Neural cell (in vitro differentiated cells): ENCODE data around the gene LAMTOR1. TPM values are rescaled to one million over a fixed set of nuclear protein-coding genes. Genes with fewer than 3 reads are reported as not detected.

Experiments used
- H2AFZ ChIP-seq: fragments of 200-600, 300-800 bp; sonication (generic), shearing (Covaris generic); 2 replicates; pipeline ENCODE4 v1.6.0; 2014; ENCODE audit warnings: low read depth, mild to moderate bottlenecking, antibody characterized with exemption, low read length, moderate library complexity
- H3F3A ChIP-seq: fragments of 200-600 bp; shearing (Covaris generic); 2 replicates; pipeline ENCODE4 v1.6.1; 2016; ENCODE audit warnings: mild to moderate bottlenecking, moderate library complexity, mixed read lengths, antibody characterized with exemption, low read length; ENCODE audit not compliant: insufficient read depth, poor library complexity, severe bottlenecking
- H3K27ac ChIP-seq: fragments of 200-600, 300-800 bp; sonication (generic), shearing (Covaris generic); 2 replicates; pipeline ENCODE4 v1.5.1; 2014; ENCODE audit warnings: mild to moderate bottlenecking, low read length, moderate library complexity
- H3K27me3 ChIP-seq: fragments of 300-800, 200-600 bp; sonication (generic), shearing (Covaris generic); 2 replicates; pipeline ENCODE4 v1.6.0; 2014; ENCODE audit warnings: mild to moderate bottlenecking, low read depth, low read length, moderate library complexity; ENCODE audit not compliant: insufficient read depth
- H3K36me3 ChIP-seq: fragments of 300-800, 200-600 bp; sonication (generic), shearing (Covaris generic); 2 replicates; pipeline ENCODE4 v1.5.1; 2014; ENCODE audit warnings: mild to moderate bottlenecking, antibody characterized with exemption, low read length, moderate library complexity; ENCODE audit not compliant: insufficient read depth
- H3K4me2 ChIP-seq: fragments of 300-800, 200-600 bp; sonication (generic), shearing (Covaris generic); 2 replicates; pipeline ENCODE4 v1.6.0; 2014; ENCODE audit warnings: mild to moderate bottlenecking, low read length
- H3K4me3 ChIP-seq: fragments of 300-800, 200-600 bp; sonication (generic), shearing (Covaris generic); 2 replicates; pipeline ENCODE4 v1.5.1; 2014; ENCODE audit warnings: mild to moderate bottlenecking, low read length, moderate library complexity
- H3K79me2 ChIP-seq: fragments of 200-600 bp; shearing (Covaris generic); replicated peaks from 2 replicates; pipeline ENCODE4 v1.6.0; 2014; ENCODE audit warnings: mild to moderate bottlenecking, low read length, moderate library complexity; ENCODE audit not compliant: insufficient read depth
- H3K9ac ChIP-seq: fragments of 300-800, 200-600 bp; sonication (generic), shearing (Covaris generic); 2 replicates; pipeline ENCODE4 v1.6.1; 2016; ENCODE audit warnings: mild to moderate bottlenecking, low read length, mixed read lengths
- H3K9me2 ChIP-seq: fragments of 200-600 bp; shearing (Covaris generic); 2 replicates; pipeline ENCODE4 v1.6.1; 2016; ENCODE audit warnings: mild to moderate bottlenecking, low read length, mixed read lengths; ENCODE audit not compliant: insufficient read depth
- H3K9me3 ChIP-seq: fragments of 200-600, 300-800 bp; sonication (generic), shearing (Covaris generic); 2 replicates; pipeline ENCODE4 v1.6.1; 2016; ENCODE audit warnings: mild to moderate bottlenecking, mixed run types, low read length, moderate library complexity, mixed read lengths
- H4K20me1 ChIP-seq: fragments of 200-600 bp; shearing (Covaris generic); 2 replicates; pipeline ENCODE4 v1.6.1; 2016; ENCODE audit warnings: mild to moderate bottlenecking, mixed run types; ENCODE audit not compliant: insufficient read depth
- EP300 ChIP-seq: fragments of 450-650 bp; conservative IDR thresholded peaks from 2 replicates; pipeline ENCODE4 v1.6.1; 2014; ENCODE audit warnings: antibody characterized with exemption, mild to moderate bottlenecking, moderate library complexity; ENCODE audit not compliant: poor library complexity, severe bottlenecking
- EZH2 ChIP-seq: fragments of 200-600, 300-800 bp; shearing (Covaris generic), sonication (generic); IDR thresholded peaks from 2 replicates; pipeline ENCODE4 v1.6.1; 2014; ENCODE audit warnings: antibody characterized with exemption, low read length, borderline replicate concordance, mild to moderate bottlenecking; ENCODE audit not compliant: insufficient read depth, poor library complexity, severe bottlenecking
- MXI1 ChIP-seq: fragments of 450-650 bp; conservative IDR thresholded peaks from 2 replicates; pipeline ENCODE4 v1.6.1; 2014; ENCODE audit warnings: antibody characterized with exemption, mild to moderate bottlenecking; ENCODE audit not compliant: poor library complexity, severe bottlenecking
- POLR2AphosphoS5 ChIP-seq: IDR thresholded peaks from 2 replicates; pipeline ENCODE4 v1.6.1; 2012
- RAD21 ChIP-seq: fragments of 450-650 bp; conservative IDR thresholded peaks from 2 replicates; pipeline ENCODE4 v1.6.1; 2014; ENCODE audit warnings: antibody characterized with exemption, mild to moderate bottlenecking, moderate library complexity
- REST ChIP-seq: IDR thresholded peaks from 2 replicates; pipeline ENCODE4 v1.6.1; 2012; ENCODE audit warnings: borderline replicate concordance
- SMC3 ChIP-seq: fragments of 450-650 bp; conservative IDR thresholded peaks from 2 replicates; pipeline ENCODE4 v1.6.1; 2014; ENCODE audit warnings: antibody characterized with exemption, mild to moderate bottlenecking, moderate library complexity; ENCODE audit not compliant: poor library complexity
- TAF1 ChIP-seq: IDR thresholded peaks from 2 replicates; pipeline ENCODE4 v1.6.1; 2012; ENCODE audit warnings: low read depth
- polyA plus RNA-seq: library from polyadenylated mRNA; depleted of rRNA; stranded (reverse); fragments of >200 nt; gene quantifications from 2 replicates; pipeline ENCODE4 v1.2.3, GENCODE V29; 2014
- TF ChIP-seq, protein P1 (sequence below): fragments of 450-650 bp; IDR thresholded peaks from 2 replicates; pipeline ENCODE4 v1.5.1; 2014; ENCODE audit warnings: antibody characterized with exemption, mild to moderate bottlenecking, moderate library complexity; ENCODE audit not compliant: poor library complexity, severe bottlenecking

LAMTOR1 gene
- polyA plus RNA-seq, 1 donor from 2014 or later: 108 TPM

GRCh38 chr11:72072348-72072747 lies 30.7 kb downstream of the LAMTOR1 start:
- Histone ChIP-seq H3F3A (no peaks in the 10 kb centered on the region), H3K9me3 (no peaks in the 10 kb centered on the region), H3K9me2 (no peaks in the 10 kb centered on the region), H2AFZ (no peak overlapping the region), H3K79me2 (peaks cover 51% of the 10 kb centered on the region), H3K27ac (no peak overlapping the region), H3K9ac (no peak overlapping the region), H3K36me3 (no peaks in the 10 kb centered on the region), H3K4me3 (no peak overlapping the region), H3K27me3 (no peaks in the 10 kb centered on the region), H4K20me1 (no peaks in the 10 kb centered on the region), H3K4me2 (no peak overlapping the region)
- TF ChIP-seq, protein P1, sequence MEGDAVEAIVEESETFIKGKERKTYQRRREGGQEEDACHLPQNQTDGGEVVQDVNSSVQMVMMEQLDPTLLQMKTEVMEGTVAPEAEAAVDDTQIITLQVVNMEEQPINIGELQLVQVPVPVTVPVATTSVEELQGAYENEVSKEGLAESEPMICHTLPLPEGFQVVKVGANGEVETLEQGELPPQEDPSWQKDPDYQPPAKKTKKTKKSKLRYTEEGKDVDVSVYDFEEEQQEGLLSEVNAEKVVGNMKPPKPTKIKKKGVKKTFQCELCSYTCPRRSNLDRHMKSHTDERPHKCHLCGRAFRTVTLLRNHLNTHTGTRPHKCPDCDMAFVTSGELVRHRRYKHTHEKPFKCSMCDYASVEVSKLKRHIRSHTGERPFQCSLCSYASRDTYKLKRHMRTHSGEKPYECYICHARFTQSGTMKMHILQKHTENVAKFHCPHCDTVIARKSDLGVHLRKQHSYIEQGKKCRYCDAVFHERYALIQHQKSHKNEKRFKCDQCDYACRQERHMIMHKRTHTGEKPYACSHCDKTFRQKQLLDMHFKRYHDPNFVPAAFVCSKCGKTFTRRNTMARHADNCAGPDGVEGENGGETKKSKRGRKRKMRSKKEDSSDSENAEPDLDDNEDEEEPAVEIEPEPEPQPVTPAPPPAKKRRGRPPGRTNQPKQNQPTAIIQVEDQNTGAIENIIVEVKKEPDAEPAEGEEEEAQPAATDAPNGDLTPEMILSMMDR: no peak
- TF ChIP-seq REST (no peak), SMC3 (no peak), EZH2 (no peak), RAD21 (no peak), TAF1 (no peak), POLR2AphosphoS5 (no peak), EP300 (no peak), MXI1 (no peak)

DNA sequence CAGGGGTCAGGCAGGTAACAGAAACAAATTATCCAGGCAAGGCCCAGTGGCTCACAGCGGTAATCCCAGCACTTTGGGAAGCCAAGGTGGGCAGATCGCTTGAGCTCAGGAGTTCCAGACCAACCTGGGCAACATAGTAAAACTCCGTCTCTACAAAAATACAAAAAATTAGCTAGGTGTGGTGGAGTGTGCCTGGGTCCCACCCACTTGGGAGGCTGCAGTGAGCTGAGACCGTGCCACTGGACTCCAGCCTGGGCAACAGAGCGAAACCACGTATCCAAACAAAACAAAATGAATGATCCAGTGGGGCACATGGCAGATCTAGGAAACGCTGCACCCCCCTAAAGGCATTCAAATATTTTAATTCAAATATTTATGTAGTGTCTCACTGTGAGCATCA lies 32.6 kb downstream of the LAMTOR1 start:
- no peaks in the 10 kb centered on the region for H3K9me3 ChIP-seq
- no peak overlapping the region for H3K4me2 ChIP-seq
- no peak overlapping the region for H3K4me3 ChIP-seq
- H3K27me3 ChIP-seq: no peaks in the 10 kb centered on the region
- no peaks in the 10 kb centered on the region for H3K9me2 ChIP-seq
- no peaks in the 10 kb centered on the region for H4K20me1 ChIP-seq
- H3K27ac ChIP-seq: no peak overlapping the region
- no peak overlapping the region for H2AFZ ChIP-seq
- no peak overlapping the region for H3K9ac ChIP-seq
- no peaks in the 10 kb centered on the region for H3F3A ChIP-seq
- no peaks in the 10 kb centered on the region for H3K36me3 ChIP-seq
- peaks cover 33% of the 10 kb centered on the region for H3K79me2 ChIP-seq
- TF ChIP-seq POLR2AphosphoS5: no peak

- Histone ChIP-seq H3K9me2 (no peaks in the 10 kb centered on the region), H3K79me2 (peaks cover 28% of the 10 kb centered on the region), H3F3A (no peaks in the 10 kb centered on the region), H3K27me3 (no peaks in the 10 kb centered on the region), H3K4me2 (no peak overlapping the region), H3K9me3 (no peaks in the 10 kb centered on the region), H3K9ac (no peak overlapping the region), H3K27ac (no peak overlapping the region), H3K4me3 (no peak overlapping the region), H4K20me1 (no peaks in the 10 kb centered on the region), H2AFZ (no peak overlapping the region), H3K36me3 (no peaks in the 10 kb centered on the region)
- TF ChIP-seq RAD21: no peak
- TF ChIP-seq, protein P1: no peak
- TF ChIP-seq TAF1: no peak
- no peak for TF ChIP-seq EZH2
Observed at GRCh38 chr11:72069787-72070251, 33.3 kb downstream of the LAMTOR1 start.
